GM23338 (cell line): ENCODE results near the gene CELA2A.

Experiments used
- CREB1 ChIP-seq: fragments of 250-450 bp; sonication (Bioruptor Pico); IDR thresholded peaks from 2 replicates; pipeline ENCODE4 v1.5.0; 2020; ENCODE audit warnings: low read depth, mild to moderate bottlenecking, moderate library complexity
- EZH2 ChIP-seq: fragments of 200-600 bp; sonication (generic); IDR thresholded peaks from one replicate; pipeline ENCODE4 v1.8.0; 2017; ENCODE audit warnings: antibody characterized with exemption, mild to moderate bottlenecking, low read depth; ENCODE audit not compliant: unreplicated experiment
- EZH2phosphoT487 ChIP-seq: fragments of 200-600 bp; sonication (generic); IDR thresholded peaks from one replicate; pipeline ENCODE4 v1.8.1; 2018; ENCODE audit warnings: antibody characterized with exemption; ENCODE audit not compliant: unreplicated experiment
- JUNB ChIP-seq: IDR thresholded peaks from one replicate; pipeline ENCODE4 v1.6.1; 2016; ENCODE audit warnings: antibody characterized with exemption; ENCODE audit not compliant: unreplicated experiment
- NANOG ChIP-seq: IDR thresholded peaks from 2 replicates; pipeline ENCODE4 v1.6.1; 2016; ENCODE audit warnings: antibody characterized with exemption, borderline replicate concordance
- POLR2AphosphoS5 ChIP-seq: IDR thresholded peaks from 2 replicates; pipeline ENCODE4 v1.6.1; 2016; ENCODE audit warnings: antibody characterized with exemption, low read depth
- STAT1 ChIP-seq: IDR thresholded peaks from one replicate; pipeline ENCODE4 v1.6.1; 2016; ENCODE audit warnings: antibody characterized with exemption; ENCODE audit not compliant: unreplicated experiment
- ZNF114 ChIP-seq: fragments of 250-450 bp; sonication (Bioruptor Pico); IDR thresholded peaks from 2 replicates; pipeline ENCODE4 v1.5.0; 2020; ENCODE audit warnings: mild to moderate bottlenecking, moderate library complexity
- ZNF331 ChIP-seq: fragments of 250-450 bp; sonication (Bioruptor Pico); IDR thresholded peaks from 2 replicates; pipeline ENCODE4 v1.5.0; 2020; ENCODE audit warnings: low read depth, mild to moderate bottlenecking, moderate library complexity
- TF ChIP-seq, protein P1 (sequence below), 2 experiments: fragments of 200-600 bp in 1 of 2; sonication (generic) in 1 of 2; conservative IDR thresholded peaks; 2 replicates each; pipeline versions ENCODE4 v1.5.1 to v1.6.1; 2016 to 2017; ENCODE audit warnings: antibody characterized with exemption in 2 of 2, low read depth in 2 of 2, mild to moderate bottlenecking in 2 of 2, moderate library complexity in 1 of 2
- TF ChIP-seq, protein P2 (sequence below): IDR thresholded peaks from 2 replicates; pipeline ENCODE4 v1.6.1; 2016; ENCODE audit warnings: antibody characterized with exemption
- TF ChIP-seq, protein P3 (sequence below): IDR thresholded peaks from one replicate; pipeline ENCODE4 v1.6.1; 2018; ENCODE audit warnings: antibody characterized with exemption; ENCODE audit not compliant: unreplicated experiment
- TF ChIP-seq, protein P4 (sequence below): fragments of 250-450 bp; sonication (Bioruptor Pico); IDR thresholded peaks from 2 replicates; pipeline ENCODE4 v1.5.0; 2020; ENCODE audit warnings: mild to moderate bottlenecking, moderate library complexity

DNA sequence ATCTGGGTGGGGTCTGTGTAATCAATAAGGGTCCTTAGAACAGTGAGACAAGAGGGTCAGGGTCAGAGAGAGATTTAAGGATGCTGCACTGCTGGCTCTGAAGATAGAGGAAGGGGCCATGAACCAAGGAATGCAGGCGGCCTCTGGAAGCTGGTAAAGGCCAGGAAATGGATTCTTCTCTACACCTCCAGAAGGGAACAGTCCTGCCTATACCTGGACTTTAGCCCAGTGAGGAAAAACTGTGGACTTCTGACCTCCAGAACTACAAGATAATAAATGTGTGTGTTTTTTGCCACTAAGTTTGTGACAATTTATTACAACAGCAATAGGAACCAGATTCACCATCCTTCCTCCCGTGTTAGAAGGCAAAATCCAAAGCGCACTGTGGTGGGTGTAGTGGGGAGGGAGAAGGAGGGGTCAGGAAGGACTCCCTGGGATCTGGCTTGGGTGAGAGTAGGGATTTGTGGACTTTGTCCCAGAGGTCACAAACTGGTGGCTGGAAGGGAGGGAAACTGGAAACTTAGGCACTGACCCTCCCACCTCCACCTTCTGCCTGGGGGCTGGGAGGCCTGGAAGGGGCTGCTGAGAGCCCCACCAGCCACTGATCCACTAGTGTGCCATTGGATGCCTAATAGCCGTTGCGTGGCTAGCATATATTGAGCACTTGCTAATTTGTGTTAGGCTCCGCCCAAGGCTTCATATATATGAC, 5.4 kb upstream of the CELA2A start:
- TF ChIP-seq, protein P1, sequence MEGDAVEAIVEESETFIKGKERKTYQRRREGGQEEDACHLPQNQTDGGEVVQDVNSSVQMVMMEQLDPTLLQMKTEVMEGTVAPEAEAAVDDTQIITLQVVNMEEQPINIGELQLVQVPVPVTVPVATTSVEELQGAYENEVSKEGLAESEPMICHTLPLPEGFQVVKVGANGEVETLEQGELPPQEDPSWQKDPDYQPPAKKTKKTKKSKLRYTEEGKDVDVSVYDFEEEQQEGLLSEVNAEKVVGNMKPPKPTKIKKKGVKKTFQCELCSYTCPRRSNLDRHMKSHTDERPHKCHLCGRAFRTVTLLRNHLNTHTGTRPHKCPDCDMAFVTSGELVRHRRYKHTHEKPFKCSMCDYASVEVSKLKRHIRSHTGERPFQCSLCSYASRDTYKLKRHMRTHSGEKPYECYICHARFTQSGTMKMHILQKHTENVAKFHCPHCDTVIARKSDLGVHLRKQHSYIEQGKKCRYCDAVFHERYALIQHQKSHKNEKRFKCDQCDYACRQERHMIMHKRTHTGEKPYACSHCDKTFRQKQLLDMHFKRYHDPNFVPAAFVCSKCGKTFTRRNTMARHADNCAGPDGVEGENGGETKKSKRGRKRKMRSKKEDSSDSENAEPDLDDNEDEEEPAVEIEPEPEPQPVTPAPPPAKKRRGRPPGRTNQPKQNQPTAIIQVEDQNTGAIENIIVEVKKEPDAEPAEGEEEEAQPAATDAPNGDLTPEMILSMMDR (conservative IDR thresholded peaks at IDR 0.05; ENCODE audit: low read depth in 2 of 2), result no peak
- TF ChIP-seq CREB1 (CRISPR knock-in tag), result no peak
- no peak for TF ChIP-seq EZH2
- TF ChIP-seq POLR2AphosphoS5, result no peak
- TF ChIP-seq, protein P2, sequence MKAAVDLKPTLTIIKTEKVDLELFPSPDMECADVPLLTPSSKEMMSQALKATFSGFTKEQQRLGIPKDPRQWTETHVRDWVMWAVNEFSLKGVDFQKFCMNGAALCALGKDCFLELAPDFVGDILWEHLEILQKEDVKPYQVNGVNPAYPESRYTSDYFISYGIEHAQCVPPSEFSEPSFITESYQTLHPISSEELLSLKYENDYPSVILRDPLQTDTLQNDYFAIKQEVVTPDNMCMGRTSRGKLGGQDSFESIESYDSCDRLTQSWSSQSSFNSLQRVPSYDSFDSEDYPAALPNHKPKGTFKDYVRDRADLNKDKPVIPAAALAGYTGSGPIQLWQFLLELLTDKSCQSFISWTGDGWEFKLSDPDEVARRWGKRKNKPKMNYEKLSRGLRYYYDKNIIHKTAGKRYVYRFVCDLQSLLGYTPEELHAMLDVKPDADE, result no peak
- TF ChIP-seq EZH2phosphoT487, result no peak
- TF ChIP-seq, protein P3, sequence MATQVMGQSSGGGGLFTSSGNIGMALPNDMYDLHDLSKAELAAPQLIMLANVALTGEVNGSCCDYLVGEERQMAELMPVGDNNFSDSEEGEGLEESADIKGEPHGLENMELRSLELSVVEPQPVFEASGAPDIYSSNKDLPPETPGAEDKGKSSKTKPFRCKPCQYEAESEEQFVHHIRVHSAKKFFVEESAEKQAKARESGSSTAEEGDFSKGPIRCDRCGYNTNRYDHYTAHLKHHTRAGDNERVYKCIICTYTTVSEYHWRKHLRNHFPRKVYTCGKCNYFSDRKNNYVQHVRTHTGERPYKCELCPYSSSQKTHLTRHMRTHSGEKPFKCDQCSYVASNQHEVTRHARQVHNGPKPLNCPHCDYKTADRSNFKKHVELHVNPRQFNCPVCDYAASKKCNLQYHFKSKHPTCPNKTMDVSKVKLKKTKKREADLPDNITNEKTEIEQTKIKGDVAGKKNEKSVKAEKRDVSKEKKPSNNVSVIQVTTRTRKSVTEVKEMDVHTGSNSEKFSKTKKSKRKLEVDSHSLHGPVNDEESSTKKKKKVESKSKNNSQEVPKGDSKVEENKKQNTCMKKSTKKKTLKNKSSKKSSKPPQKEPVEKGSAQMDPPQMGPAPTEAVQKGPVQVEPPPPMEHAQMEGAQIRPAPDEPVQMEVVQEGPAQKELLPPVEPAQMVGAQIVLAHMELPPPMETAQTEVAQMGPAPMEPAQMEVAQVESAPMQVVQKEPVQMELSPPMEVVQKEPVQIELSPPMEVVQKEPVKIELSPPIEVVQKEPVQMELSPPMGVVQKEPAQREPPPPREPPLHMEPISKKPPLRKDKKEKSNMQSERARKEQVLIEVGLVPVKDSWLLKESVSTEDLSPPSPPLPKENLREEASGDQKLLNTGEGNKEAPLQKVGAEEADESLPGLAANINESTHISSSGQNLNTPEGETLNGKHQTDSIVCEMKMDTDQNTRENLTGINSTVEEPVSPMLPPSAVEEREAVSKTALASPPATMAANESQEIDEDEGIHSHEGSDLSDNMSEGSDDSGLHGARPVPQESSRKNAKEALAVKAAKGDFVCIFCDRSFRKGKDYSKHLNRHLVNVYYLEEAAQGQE, result no peak
- TF ChIP-seq ZNF114 (CRISPR knock-in tag), result no peak
- TF ChIP-seq JUNB, result no peak
- no peak for TF ChIP-seq STAT1
- TF ChIP-seq, protein P4, sequence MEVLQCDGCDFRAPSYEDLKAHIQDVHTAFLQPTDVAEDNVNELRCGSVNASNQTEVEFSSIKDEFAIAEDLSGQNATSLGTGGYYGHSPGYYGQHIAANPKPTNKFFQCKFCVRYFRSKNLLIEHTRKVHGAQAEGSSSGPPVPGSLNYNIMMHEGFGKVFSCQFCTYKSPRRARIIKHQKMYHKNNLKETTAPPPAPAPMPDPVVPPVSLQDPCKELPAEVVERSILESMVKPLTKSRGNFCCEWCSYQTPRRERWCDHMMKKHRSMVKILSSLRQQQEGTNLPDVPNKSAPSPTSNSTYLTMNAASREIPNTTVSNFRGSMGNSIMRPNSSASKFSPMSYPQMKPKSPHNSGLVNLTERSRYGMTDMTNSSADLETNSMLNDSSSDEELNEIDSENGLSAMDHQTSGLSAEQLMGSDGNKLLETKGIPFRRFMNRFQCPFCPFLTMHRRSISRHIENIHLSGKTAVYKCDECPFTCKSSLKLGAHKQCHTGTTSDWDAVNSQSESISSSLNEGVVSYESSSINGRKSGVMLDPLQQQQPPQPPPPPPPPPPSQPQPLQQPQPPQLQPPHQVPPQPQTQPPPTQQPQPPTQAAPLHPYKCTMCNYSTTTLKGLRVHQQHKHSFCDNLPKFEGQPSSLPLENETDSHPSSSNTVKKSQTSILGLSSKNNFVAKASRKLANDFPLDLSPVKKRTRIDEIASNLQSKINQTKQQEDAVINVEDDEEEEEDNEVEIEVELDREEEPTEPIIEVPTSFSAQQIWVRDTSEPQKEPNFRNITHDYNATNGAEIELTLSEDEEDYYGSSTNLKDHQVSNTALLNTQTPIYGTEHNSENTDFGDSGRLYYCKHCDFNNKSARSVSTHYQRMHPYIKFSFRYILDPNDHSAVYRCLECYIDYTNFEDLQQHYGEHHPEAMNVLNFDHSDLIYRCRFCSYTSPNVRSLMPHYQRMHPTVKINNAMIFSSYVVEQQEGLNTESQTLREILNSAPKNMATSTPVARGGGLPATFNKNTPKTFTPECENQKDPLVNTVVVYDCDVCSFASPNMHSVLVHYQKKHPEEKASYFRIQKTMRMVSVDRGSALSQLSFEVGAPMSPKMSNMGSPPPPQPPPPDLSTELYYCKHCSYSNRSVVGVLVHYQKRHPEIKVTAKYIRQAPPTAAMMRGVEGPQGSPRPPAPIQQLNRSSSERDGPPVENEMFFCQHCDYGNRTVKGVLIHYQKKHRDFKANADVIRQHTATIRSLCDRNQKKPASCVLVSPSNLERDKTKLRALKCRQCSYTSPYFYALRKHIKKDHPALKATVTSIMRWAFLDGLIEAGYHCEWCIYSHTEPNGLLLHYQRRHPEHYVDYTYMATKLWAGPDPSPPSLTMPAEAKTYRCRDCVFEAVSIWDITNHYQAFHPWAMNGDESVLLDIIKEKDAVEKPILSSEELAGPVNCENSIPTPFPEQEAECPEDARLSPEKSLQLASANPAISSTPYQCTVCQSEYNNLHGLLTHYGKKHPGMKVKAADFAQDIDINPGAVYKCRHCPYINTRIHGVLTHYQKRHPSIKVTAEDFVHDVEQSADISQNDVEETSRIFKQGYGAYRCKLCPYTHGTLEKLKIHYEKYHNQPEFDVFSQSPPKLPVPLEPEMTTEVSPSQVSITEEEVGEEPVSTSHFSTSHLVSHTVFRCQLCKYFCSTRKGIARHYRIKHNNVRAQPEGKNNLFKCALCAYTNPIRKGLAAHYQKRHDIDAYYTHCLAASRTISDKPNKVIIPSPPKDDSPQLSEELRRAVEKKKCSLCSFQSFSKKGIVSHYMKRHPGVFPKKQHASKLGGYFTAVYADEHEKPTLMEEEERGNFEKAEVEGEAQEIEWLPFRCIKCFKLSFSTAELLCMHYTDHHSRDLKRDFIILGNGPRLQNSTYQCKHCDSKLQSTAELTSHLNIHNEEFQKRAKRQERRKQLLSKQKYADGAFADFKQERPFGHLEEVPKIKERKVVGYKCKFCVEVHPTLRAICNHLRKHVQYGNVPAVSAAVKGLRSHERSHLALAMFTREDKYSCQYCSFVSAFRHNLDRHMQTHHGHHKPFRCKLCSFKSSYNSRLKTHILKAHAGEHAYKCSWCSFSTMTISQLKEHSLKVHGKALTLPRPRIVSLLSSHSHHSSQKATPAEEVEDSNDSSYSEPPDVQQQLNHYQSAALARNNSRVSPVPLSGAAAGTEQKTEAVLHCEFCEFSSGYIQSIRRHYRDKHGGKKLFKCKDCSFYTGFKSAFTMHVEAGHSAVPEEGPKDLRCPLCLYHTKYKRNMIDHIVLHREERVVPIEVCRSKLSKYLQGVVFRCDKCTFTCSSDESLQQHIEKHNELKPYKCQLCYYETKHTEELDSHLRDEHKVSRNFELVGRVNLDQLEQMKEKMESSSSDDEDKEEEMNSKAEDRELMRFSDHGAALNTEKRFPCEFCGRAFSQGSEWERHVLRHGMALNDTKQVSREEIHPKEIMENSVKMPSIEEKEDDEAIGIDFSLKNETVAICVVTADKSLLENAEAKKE, result no peak
- no peak for TF ChIP-seq ZNF331 (CRISPR knock-in tag)
- TF ChIP-seq NANOG, result no peak
